Measurements from ENCODE around the gene PNKD. TPM values are rescaled to one million over a fixed set of nuclear protein-coding genes. Genes with fewer than 3 reads are reported as not detected.
"Not testable (repeated sequence)": the region's sequence is repeated elsewhere in the genome, so short reads cannot be mapped to it uniquely, and the experiment has no call there.

Gene PNKD
- total RNA-seq, 1 donor from 2014 or later = 22.3 TPM

DNA sequence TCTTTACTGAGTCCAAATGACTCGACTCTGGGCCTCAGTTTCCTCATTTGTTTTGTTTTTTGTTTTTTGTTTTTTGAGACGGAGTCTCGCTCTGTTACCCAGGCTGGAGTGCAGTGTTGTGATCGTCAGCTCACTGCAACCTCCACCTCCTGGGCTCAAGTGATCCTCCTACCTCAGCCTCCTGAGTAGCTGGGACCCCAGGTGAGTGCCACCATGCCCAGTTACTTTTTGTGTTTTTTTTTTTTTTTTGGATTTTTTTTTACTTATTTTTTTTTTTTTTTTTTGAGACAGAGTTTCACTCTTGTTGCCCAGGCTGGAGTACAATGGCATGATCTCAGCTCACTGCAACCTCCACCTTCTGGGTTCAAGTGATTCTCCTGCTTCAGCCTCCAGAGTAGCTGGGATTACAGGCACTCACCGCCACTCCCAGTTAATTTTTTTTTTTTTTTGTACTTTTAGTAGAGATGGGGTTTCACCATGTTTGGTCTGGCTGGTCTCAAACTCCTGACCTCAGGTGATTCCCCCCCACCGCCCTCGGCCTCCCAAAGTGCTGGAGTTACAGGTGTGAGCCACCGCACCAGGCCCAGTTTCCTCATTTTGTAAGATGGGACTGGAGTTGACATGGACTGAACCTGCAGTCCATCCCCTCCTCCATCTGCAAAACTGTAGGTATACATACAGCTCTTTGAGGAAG, 3.0 kb downstream of the PNKD start:
- not testable (repeated sequence) for DNase-seq

DNA sequence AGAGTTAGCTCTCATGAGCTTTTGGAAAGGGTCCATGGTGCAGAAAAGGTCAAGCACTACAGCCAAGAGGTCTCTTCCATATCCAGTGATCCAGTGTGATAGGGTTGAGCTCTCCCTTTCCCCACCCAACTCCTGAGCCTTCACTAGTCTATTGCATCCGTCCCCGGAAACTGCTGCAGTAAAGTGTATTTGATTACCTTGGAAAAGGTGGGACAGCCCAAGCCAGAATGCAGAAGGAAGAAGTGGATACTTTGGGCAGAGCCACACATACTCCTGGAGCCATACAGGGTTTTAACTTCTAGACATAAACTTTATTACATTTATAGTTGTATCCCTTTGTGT, 3.6 kb downstream of the PNKD start:
- DNase-seq = no peak

- DNase-seq = no peak
These were observed 4.3 kb downstream of the PNKD start for GRCh38 chr2:218274586-218274985.

GRCh38 chr2:218275371-218276072, 5.2 kb downstream of the PNKD start:
- no peak for DNase-seq

DNA sequence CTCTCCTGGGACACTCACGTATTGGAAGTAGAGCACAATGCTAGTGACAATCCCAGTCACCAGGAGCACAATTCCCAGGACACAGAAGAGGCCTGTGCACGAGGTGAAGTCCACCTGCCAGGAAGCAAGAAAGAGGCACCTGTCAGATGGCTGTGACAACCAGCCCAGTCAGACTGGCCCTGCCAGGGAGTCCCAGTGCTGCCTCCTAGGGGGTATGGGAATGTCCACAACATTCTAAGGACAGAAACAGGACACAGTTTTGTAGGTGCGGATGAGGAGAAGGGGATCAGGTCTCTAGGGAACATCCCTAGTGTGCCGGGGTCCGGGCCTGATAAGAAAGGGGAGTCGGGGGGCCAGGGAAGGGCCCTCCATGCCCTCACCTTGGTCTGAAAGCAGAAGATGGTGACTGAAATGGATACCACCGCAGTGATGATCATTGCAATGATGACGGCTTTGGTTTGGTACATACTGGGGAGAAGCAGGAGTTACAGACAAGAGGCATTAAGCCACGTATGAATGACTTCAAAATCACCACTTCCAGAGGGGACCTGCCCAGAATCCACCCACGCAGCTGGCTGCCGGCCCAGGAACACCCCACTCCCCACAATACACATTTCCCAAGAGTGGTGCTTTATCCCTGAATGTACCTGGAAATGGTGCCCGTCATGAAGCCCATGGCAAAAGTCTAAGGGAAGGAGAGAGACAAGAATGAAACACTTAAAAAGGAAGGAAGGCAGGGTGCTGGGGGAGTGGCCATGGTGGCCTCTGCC, 6.9 kb downstream of the PNKD start:
- DNase-seq = no peak

GRCh38 chr2:218277921-218278320, 7.6 kb downstream of the PNKD start:
- no peak for DNase-seq

DNA sequence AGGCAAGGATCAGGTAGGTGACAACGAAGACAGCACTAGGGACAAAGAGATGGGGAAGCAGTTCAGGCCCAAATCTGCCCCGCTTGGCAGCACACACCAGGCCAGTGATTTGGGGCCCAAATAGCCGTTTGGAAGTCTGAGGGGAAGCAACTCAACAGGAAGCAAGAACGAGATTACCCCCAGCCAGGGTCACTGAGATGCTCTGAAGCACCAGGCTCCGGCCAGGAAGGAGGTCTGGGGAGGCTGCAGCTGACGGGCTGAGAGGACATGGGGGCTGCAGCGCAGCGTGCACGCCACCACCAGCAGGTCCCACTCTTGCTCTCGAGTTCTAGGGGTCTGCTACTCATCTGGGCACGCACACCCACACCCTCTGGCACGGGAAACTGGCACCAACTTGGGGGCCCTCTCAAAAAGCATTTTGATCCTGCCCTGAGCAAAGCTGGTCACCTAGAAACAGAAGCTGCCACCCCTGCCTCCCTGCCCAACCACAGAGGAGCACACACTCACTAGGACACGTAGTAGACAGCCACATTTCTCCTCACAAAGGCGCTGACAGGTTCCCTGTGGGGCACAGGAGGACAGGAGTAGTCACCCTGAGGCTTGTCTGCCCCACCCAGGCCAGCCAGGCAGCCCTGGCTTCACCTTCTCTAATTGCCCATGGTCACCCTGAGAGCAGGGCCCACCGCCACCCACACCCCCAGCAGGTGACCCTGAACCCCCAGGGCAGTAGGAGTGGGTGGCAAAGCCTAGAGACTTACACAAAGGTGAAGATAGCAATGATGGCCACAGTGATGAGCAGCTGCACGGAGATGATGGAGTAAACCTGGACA, 8.4 kb downstream of the PNKD start:
- no peak for DNase-seq

GRCh38 chr2:218280260-218280870, 10.0 kb downstream of the PNKD start:
- no peak for DNase-seq

GRCh38 chr2:218281449-218281848, 11.1 kb downstream of the PNKD start:
- no peak for DNase-seq

DNA sequence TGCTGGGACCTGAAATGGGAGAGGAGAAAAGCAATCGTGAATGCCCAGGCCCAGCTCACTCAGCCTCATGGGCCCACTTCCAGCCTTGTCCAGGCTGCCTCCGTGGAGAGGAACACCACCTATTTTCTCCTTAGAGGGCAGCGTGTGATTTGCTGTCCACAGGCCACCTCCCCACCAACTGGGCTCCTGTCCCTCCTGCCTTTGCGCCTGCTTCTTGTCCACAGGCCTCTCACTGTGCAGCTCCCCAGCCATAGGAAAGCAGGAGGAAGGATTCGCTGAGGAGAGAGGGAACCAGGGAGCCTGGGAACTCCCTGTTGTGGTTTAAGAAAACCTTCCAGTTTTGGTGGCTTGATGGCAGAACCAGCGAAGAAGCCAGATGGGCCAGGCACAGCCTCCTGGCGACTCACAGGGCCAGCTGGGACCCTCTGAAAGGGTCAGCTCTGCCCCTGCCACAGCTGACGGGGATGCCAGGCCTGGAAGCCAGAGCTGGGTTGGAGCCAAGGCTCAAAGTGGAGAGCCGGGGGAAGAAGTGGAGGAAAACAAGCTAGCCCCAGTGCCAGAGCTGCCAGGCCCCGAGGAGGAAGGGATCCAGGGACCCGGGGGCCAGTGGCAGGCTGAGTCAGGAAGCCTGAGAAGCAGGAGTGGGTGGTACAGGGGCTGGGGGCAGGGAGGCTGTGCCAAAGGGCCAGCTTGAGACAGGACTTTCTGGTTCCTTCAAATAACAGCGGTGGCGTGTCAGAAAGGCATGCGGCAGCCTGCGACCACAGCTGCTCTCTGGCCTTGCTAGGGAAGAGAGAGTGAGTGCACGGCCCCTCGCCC, 12.1 kb downstream of the PNKD start:
- DNase-seq = no peak

DNA sequence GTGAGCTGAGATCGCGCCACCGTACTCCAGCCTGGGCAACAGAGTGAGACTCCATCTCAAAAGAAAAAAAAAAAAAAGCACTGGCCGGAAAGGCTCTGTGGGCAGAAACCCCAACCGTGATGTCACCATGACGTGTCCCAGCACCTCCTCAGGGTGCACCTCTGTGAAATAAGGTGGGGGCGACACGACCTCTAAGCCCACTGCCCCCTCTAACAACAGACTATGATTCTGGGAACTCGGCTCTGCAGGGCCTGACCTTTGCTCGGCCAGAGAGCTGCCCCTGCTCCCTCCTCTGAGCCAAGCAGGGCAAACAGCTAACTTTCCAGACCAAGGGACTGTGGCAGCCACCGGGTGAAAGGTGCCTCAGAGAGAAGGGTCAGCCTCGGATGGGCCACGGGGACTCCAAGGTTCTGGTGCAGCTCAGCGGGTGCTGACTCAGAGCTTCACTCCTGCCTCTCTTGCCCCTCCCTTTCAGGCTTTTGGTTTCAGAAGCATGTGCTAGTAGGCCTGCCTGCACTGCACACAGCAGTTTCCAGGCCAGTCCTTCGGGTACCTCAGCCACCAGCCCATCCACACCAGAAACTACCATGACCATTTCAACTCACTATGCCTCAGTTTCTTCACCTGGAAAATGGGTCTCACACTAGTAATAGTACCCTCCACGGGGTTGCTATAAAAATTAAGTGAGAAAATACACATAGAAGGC, 13.9 kb downstream of the PNKD start:
- no peak for DNase-seq

GRCh38 chr2:218285604-218286003, 15.3 kb downstream of the PNKD start:
- DNase-seq = no peak

DNA sequence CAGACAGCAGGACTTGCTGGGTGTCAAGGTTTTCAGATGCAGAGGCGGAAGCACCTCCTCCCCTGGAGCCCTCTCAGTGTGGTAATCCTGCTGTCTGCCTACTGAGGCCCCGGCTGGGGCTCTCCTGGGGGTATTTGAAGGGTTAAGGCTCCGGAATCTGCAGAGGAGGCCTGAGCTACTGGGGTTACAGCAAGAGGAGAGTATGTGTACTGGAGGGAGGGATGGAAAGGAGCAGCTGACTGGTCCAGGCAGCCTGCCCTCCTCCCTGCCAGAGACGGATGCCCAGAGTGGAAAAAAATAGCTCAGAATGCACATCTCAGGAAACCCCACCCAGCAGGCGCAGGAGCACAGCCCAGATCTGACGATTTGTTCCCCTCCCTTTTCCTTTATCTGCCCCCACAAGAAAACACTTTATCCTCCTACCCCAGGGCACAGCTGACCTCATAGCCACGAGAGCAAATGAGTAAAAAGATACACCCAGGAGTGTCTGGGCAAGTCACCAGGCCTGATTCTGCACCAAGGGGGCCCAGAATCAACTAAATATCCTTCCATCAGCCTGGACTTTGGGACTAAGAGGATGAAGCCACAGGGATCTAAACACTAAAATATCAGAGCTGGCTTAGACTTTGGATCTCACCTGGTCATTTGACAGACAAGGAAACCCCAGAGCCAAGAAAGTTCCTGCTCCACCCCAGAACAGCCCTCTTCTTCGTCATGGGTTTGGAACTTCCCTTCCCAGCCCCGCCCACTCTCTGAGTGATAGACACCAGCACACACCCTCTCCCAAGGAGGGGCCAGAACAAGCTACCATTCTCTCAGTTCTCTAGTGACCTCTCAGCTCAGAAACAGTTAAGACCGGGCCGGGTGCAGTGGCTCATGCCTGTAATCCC, 16.5 kb downstream of the PNKD start:
- DNase-seq = peak; percentile 94

- peak; percentile 46 for DNase-seq
These were observed 19.5 kb downstream of the PNKD start for GRCh38 chr2:218289639-218290315.

- no peak for DNase-seq
These were observed 20.3 kb downstream of the PNKD start for GRCh38 chr2:218290316-218291261.

DNA sequence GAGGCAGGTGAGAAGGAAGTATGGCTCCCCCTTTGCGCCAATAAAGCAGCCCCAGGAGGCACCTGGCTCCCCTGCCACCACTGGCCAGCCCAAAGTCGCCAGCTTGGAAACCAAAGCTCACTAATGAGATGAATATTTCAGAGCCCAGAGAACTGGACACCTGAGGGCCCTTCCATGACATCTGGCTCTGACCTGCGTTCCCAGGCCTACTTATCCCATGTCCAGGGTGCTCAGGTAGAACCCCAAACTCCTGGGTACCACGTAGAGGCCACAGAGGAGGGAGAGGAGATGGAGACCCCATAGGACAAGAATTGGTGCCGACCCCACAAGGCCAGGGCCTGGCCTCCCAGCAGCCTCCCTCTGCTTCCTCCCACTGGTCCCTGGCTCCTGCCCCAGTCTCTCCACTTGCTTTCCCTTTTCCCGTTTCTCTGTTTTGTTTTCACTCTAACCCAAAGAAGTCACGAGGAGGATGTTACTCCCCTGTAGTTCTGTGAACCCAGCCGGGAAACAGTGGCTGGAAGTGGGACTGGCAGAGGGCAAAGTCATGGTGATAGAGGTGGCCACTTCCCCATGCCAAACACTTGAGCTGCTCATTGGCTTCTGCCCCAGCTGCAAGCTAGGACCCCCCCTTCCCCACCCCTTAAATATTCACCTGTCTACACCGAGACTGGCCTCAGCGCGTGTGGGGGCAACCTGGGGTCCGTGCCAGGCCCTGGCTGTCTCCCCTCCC, 21.2 kb downstream of the PNKD start:
- DNase-seq = no peak
